Right lobe of liver (tissue), 4 donors: Measurements from ENCODE around the gene GFER.

ENCODE experiments used
- CTCF ChIP-seq, 4 donors: fragments of 200-600 bp in 3 of 4; fragments of 450-650 bp in 1 of 4; IDR thresholded peaks; one replicate each; pipeline versions ENCODE4 v1.5.1 to v1.8.0; 2016 to 2022; ENCODE audit warnings: antibody characterized with exemption in 4 of 4, mild to moderate bottlenecking in 2 of 4
- POLR2A ChIP-seq: fragments of 450-650 bp; IDR thresholded peaks from one replicate; pipeline ENCODE4 v1.6.1; 2017; ENCODE audit warnings: antibody characterized with exemption, mild to moderate bottlenecking
- donor health status: DM: no; HTN: no; CAD: no.
- donor health status: DM: no; HTN: no; CAD: no.
- donor health status: DM: no; HTN: yes; CAD: no.

DNA sequence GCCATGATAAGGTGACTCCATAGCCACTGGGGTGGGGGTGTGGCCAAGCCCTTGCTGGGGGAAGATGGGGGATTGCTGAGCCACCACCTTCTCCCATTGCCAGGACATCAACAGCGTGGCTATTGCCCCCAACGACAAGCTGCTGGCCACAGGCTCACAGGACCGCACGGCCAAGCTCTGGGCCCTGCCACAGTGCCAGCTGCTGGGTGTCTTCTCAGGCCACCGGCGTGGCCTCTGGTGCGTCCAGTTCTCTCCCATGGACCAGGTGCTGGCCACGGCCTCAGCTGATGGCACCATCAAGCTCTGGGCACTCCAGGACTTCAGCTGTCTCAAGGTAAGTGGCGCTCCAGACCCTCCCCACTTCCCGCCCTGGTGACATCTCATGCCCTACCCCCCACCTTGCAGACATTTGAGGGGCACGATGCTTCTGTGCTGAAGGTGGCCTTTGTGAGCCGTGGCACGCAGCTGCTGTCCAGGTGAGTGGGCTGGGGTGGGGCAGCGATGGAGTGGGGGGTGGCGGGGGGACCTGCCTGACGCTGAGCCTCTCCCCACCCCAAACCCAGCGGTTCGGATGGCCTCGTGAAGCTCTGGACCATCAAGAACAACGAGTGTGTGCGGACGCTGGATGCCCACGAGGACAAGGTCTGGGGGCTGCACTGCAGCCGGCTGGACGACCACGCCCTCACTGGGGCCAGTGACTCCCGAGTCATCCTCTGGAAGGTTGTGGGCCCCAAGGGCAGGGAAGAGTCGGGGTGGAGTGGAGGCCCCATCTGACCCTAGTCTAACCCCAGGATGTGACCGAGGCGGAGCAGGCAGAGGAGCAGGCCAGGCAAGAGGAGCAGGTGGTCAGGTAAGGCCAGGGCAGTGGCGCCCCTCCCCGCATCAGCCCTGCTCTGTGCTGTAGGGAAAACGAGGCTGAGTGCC is 6.8 kb upstream of the GFER start:
- no peak for TF ChIP-seq CTCF (IDR thresholded peaks at IDR 0.05)
- no peak for TF ChIP-seq POLR2A
